Muscle layer of duodenum (tissue), 2 donors: ENCODE results near the gene GRIN3B.

Experiments
- H3K27ac ChIP-seq: one replicate; pipeline ENCODE4 v1.7.0; 2013; ENCODE audit warnings: mild to moderate bottlenecking, low read length
- H3K27me3 ChIP-seq: one replicate; pipeline ENCODE4 v1.7.0; 2013; ENCODE audit warnings: low read depth, mild to moderate bottlenecking, control low read depth, low read length
- H3K36me3 ChIP-seq, 2 donors: one replicate each; pipeline ENCODE4 v1.7.0; 2013; ENCODE audit warnings: low read length in 2 of 2, control low read depth in 1 of 2, mild to moderate bottlenecking in 1 of 2; ENCODE audit not compliant: insufficient read depth in 2 of 2, control insufficient read depth in 1 of 2
- H3K4me1 ChIP-seq, 2 donors: one replicate each; pipeline ENCODE4 v1.7.0; 2013; ENCODE audit warnings: low read length in 2 of 2, mild to moderate bottlenecking in 2 of 2, control low read depth in 1 of 2, moderate library complexity in 1 of 2; ENCODE audit not compliant: insufficient read depth in 2 of 2, control insufficient read depth in 1 of 2
- H3K4me3 ChIP-seq, 2 donors: one replicate each; pipeline ENCODE4 v1.7.0; 2013; ENCODE audit warnings: low read length in 2 of 2, low read depth in 1 of 2, mild to moderate bottlenecking in 1 of 2
- H3K9me3 ChIP-seq, 2 donors: one replicate each; pipeline ENCODE4 v1.7.0; 2013; ENCODE audit warnings: low read length in 2 of 2, control low read depth in 1 of 2, mild to moderate bottlenecking in 1 of 2; ENCODE audit not compliant: control insufficient read depth in 1 of 2
- donor health status: healthy.

Gene GRIN3B

DNA sequence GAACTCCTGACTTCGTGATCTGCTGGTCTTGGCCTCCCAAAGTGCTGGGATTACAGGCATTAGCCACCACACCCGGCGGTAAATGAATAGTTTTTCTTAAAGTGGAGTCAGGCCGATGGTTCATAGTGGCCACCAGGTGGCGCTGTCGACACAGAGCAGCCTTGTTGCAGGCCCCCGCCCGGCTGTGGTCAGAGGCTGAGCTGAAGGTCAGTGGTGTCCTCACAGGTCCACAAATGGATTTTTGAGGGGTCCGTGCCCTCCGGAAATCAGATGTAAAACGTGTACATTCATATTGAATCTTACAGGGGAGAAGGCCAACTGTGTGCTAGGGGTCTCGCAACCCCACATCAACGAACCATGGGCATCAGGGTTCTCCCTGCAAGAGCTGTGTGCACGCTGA lies 29.5 kb upstream of the GRIN3B start:
- Histone ChIP-seq H3K36me3 (peaks cover 6 to 37% of the 10 kb centered on the region in 2 donors), H3K4me1 (no peaks in the 10 kb centered on the region), H3K9me3 (peaks cover 0 to 10% of the 10 kb centered on the region in 2 donors), H3K27me3 (no peaks in the 10 kb centered on the region), H3K27ac (no peak overlapping the region), H3K4me3 (no peak overlapping the region)

DNA sequence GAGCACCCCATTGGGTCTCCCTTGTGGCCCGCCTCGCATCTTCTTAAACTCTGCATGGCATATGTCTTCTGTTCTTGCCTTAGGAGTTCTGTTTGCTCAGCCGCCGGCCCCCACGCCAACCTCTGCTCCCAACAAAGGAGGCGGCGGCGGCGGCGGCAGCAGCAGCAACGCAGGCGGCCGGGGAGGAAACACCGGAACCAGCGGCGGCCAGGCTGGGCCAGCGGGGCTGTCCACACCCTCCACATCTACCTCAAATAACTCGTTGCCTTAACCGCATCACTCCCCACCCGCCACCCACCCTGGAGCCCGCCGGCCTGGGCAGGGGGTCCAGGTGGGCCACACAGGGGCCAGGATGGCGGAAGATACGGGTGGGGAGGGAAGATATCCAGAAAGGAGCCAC lies 28.4 kb upstream of the GRIN3B start:
- Histone ChIP-seq H3K36me3 (peaks cover 6 to 31% of the 10 kb centered on the region in 2 donors), H3K4me3 (no peak overlapping the region), H3K27me3 (no peaks in the 10 kb centered on the region), H3K27ac (no peak overlapping the region), H3K9me3 (peaks cover 0 to 7% of the 10 kb centered on the region in 2 donors), H3K4me1 (no peaks in the 10 kb centered on the region)

DNA sequence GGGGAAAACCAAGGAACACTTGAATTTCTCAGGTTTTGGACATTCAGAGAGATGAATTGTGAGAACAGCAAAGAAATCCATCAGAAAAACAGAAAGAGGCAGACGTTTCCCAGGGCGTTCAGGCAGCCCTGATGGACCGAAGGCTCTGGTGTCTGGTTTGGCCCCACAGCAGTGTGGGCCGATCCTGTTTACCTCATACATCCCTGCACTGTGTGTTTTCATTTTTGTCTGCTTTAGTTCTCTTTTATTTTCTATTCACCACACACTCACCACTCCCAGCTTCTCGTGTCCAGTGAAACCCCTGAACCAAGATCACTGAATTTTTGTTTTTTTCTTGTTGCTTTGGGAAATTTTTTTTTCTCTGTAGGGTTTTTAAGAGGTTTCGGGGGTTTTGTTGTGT lies 27.9 kb upstream of the GRIN3B start:
- Histone ChIP-seq H3K4me3 (no peak overlapping the region), H3K27me3 (no peaks in the 10 kb centered on the region), H3K4me1 (no peaks in the 10 kb centered on the region), H3K9me3 (peaks cover 0 to 7% of the 10 kb centered on the region in 2 donors), H3K36me3 (peaks cover 6 to 27% of the 10 kb centered on the region in 2 donors), H3K27ac (no peak overlapping the region)

DNA sequence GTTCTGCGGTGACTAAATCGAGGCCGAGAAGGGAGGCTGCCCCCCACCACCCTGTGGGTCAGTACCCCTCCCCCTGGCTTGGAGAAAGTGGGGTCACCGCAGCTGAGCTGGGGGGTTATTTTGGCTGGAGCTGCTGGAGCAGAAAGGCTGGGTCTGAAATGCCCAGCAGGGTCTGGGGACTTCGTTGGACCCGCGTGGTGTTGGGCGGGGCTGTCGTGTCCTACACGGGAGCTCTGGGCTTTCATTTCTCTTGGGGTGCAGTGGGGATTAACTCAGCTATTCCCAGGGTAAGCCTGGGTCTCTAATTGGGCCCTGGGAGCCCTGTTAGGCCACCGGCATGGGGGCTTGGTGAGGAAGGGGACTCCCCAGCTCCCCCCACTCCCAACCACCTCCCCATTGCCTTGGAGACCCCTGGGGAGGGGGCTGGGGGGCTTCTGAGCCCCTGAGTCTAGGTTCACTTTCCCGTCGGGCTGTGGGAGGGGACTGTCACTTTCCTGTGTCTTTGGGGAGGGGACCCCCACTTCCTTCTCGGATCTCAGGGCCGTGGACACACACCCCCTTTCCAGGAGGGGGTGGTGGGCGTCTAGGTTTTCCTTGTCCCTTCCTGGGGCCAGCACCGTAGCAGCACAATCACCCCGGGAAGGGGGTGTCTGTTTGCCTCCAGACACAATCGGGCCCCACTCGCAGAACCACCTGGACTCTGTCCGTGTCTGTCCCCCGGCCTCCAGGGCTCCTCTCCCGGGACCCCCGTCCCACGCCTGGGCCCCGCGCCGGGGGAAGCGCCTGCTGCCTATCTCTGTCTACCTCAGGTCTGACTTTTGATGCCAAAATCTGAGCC lies 26.3 kb upstream of the GRIN3B start:
- no peaks in the 10 kb centered on the region for H3K27me3 ChIP-seq
- peaks cover 0 to 7% of the 10 kb centered on the region in 2 donors for H3K9me3 ChIP-seq
- H3K36me3 ChIP-seq, result peaks cover 6 to 18% of the 10 kb centered on the region in 2 donors
- no peak overlapping the region for H3K27ac ChIP-seq
- H3K4me3 ChIP-seq, result no peak overlapping the region
- H3K4me1 ChIP-seq, result no peaks in the 10 kb centered on the region

DNA sequence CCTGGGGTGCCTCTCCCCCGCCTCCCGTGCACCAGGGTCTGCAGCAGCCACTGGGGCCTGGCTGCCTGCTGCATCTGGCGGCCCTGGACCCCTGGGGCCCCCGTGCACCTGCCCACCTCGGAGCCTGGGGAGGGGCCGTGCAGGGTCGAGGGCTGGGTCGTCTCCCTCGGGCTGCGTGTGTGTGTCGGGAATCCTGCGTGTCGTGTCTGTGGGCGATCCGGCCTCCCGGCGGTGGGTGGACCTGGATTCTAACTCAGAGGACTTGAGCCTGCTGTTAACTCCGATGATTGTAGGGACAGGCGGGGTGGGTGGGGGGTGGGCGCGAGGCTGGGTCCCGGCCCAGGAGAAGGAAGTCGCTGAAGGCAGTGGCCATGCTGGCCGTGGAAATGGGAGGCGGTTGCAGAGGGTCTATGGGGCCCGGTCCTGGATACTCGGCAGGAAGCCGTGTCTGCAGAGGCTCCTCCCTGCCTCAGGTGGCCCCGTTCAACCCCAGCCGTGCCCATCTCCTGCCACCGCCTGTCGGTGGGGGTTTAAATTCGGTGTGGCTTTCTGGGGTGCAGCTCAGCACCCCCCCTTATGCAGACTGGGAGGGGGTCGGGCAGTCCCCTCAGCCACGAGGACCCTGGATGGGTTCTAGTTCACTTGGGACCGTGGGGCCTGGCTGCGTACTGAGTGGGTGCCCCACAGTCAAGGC lies 25.5 kb upstream of the GRIN3B start:
- H3K4me3 ChIP-seq, result no peak overlapping the region
- peaks cover 0 to 7% of the 10 kb centered on the region in 2 donors for H3K9me3 ChIP-seq
- H3K36me3 ChIP-seq, result peaks cover 6 to 15% of the 10 kb centered on the region in 2 donors
- no peak overlapping the region for H3K27ac ChIP-seq
- H3K4me1 ChIP-seq, result no peaks in the 10 kb centered on the region
- no peaks in the 10 kb centered on the region for H3K27me3 ChIP-seq

DNA sequence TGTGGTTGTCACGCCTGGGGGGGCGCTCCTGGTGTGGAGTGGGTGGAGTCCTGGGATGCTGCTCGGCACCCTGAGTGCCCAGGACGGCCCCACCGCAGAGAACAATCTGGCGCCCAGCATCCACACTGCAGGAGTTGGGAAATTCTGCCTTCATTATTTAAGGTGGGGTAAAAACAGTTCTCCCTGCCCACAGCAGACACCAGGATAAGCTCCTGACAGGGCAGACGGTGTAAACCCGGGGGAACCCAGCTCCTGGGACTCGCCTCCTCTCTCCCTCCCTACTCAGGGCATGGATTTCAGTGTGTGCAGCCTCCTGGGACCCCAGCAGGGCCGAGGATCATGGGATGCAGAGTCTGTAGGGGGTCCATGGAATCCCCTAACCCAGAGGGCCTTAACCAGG lies 23.7 kb upstream of the GRIN3B start:
- no peaks in the 10 kb centered on the region for H3K4me1 ChIP-seq
- H3K27me3 ChIP-seq, result no peaks in the 10 kb centered on the region
- H3K36me3 ChIP-seq, result peaks cover 0 to 5% of the 10 kb centered on the region in 2 donors
- no peak overlapping the region for H3K27ac ChIP-seq
- H3K9me3 ChIP-seq, result no peaks in the 10 kb centered on the region
- H3K4me3 ChIP-seq, result no peak overlapping the region

DNA sequence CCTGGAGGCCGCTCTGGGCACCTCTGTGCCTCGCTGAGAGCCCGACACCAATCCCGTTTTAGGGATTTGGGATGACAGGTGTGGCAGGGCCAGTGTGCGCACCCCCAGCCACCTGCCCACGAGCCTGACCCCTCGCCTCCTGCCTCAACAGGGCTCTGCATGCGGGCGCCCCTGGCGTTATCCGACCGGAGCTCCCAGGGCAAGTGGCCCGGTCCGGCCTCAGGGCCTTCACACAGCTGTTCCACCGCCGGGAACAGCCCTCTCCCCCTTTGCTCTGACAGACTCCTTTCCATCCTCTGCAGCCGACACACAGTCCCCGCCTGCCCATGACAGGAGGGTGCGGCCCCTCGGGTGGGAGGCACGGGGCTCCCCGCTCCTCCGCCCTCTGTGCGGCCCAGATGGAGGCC lies 23.2 kb upstream of the GRIN3B start:
- H3K27me3 ChIP-seq, result no peaks in the 10 kb centered on the region
- H3K4me3 ChIP-seq, result no peak overlapping the region
- H3K4me1 ChIP-seq, result no peaks in the 10 kb centered on the region
- no peaks in the 10 kb centered on the region for H3K36me3 ChIP-seq
- H3K9me3 ChIP-seq, result no peaks in the 10 kb centered on the region
- H3K27ac ChIP-seq, result no peak overlapping the region

DNA sequence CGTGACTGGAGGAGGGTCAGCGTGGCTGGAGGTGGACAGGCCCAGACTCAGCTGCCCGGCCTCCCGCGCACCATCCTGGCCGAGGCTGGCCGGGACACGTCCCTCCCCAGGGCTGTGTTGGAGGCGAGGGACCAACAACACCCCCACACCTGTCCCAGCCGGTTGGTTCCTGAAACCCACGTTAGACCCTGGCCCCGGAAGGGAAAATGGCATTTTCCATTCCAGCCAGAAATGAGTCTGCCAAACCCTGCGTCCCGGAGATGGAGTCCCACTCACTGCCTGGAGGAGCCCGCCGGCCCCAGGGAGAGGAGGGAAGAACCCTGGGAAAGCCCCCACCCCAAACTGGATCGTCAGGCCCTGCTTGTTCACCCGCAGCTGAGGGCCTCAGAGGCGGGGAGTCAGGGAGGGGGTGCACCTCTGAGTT lies 20.9 kb upstream of the GRIN3B start:
- Histone ChIP-seq H3K27me3 (no peaks in the 10 kb centered on the region), H3K4me1 (peaks cover 0 to 12% of the 10 kb centered on the region in 2 donors), H3K9me3 (no peaks in the 10 kb centered on the region), H3K4me3 (no peak overlapping the region), H3K36me3 (no peaks in the 10 kb centered on the region), H3K27ac (no peak overlapping the region)

DNA sequence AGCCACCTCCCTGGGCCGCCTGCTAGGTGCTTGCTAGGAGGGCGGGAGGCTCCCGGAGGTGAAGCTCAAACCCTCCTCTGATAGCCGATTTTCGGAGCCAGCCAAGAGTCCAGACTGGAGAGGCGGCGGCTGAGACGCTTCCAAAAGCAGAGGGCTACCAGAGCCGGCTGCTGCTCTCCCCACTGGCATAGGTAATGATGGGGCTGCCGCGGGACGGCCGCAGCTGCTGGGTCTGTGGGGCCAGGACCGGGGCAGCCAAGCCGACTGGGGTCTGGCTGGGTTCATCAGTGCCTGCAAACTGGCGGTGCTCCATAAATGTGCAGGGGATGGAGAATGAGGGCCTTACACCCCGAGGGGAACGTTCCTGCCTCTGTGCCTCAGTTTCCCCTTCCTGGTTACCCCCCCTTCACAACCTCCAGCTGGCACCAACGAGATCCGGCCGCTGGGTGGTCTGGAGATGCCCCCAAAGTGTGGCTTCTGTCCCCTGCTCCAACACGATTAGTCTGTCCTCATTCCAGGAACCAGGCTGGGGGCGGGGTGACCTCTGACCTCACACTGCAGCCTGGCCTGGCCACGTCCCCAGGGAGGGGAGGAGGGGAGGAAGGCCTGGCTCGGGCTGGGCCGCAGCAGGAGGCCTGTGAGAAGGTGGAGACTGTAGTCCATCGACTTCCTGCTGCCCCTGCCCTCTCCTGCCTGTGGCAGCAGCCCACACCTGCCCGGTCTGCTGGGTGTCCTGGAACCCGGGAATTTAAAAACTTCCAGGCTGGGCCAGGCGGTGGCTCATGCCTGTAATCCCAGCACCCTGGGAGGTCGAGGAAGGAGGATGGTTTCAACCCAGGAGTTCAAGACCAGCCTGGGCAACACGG lies 19.9 kb upstream of the GRIN3B start:
- no peak overlapping the region for H3K4me3 ChIP-seq
- H3K4me1 ChIP-seq, result peaks cover 0 to 21% of the 10 kb centered on the region in 2 donors
- H3K27me3 ChIP-seq, result no peaks in the 10 kb centered on the region
- no peaks in the 10 kb centered on the region for H3K9me3 ChIP-seq
- no peak overlapping the region for H3K27ac ChIP-seq
- no peaks in the 10 kb centered on the region for H3K36me3 ChIP-seq

DNA sequence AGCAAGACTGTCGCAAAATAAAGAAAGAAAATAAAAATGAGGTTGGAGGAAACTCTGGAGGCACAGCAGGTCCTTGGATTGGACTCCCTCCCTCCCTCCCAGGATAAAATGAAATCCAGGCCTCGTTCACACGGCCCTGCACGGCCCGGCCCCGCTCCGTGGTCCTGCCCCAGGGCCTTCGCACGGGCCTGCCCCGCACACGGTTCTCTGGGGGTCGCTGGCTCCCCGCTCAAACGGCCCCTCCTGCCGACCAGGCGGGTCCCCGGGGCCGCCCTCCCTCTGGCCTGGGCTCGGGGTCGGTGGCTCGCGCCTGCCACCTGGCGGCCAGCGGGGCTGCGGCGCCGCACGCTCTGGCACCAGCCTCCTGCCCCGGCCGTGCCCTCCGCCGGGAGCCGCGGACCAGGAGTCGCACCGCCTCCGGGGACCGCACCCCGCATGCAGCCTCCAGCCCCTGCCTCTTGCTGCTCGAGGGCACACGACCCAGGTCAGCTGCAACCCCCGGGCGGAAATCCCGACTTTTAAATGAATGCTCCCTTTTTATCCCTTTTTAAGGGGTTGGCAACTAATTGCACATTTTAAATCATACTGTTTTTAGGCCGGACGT lies 17.6 kb upstream of the GRIN3B start:
- Histone ChIP-seq H3K9me3 (no peaks in the 10 kb centered on the region), H3K27ac (no peak overlapping the region), H3K4me3 (peak overlapping the region in 1 of 2 donors; percentile 47), H3K4me1 (peaks cover 0 to 24% of the 10 kb centered on the region in 2 donors), H3K36me3 (peaks cover 0 to 19% of the 10 kb centered on the region in 2 donors), H3K27me3 (no peaks in the 10 kb centered on the region)
